A549 treated with CpdA at 1 μM for 4 hours (cell line): ENCODE data around the gene PBOV1. TPM values are rescaled to one million over a fixed set of nuclear protein-coding genes. Genes with fewer than 3 reads are reported as not detected.

Experiments
- total RNA-seq: library from RNA; stranded (reverse); fragments of 200-300 nt; extraction: Qiagen RNA extraction; gene quantifications from 5 replicates; pipeline ENCODE4 v1.2.3, GENCODE V29; 2022; ENCODE audit warnings: low read depth

Gene PBOV1
- total RNA-seq: not detected in 5 replicates

DNA sequence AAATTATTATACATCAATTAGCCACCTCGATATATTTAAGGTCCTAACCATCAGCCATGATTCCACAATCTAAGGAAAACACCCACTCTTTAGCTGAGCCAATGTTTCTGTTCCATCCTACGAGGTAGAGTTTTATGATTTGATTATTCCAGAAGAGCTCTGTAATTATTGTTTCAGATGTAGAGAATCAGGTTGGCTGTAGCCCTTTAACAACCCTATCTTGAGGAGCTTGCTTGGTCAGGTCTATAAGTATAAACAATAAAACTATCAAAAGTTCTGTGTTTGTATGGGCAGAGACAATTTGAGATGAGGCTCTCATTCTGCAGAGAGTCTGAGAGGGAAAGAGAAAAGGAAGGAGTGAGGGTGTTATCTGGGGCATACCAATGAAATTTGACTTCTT, at the start of gene PBOV1:
Gene PBOV1, minus strand, starts transcription at position 43 of the 400 bp plus-strand sequence. CDS start 96 bp downstream, outside the sequence.

Other genes with a start within 250 kb of the PBOV1 start
- 80.4 to 86.3 TPM (median 84.0 TPM) in 5 replicates for gene PERP, start 111.1 kb downstream of the PBOV1 start, total RNA-seq
- 0.51 to 0.64 TPM (median 0.59 TPM) in 5 replicates for gene ARFGEF3, start 56.6 kb downstream of the PBOV1 start, total RNA-seq
- gene SMIM28, start 159.4 kb upstream of the PBOV1 start, total RNA-seq: not detected in 5 replicates
- gene HEBP2, start 185.7 kb upstream of the PBOV1 start, total RNA-seq: 16.5 to 35.4 TPM (median 34.4 TPM) in 5 replicates